Glomerular endothelial cell (primary cell): ENCODE data around the gene AVPR2. TPM values are rescaled to one million over a fixed set of nuclear protein-coding genes. Genes with fewer than 3 reads are reported as not detected.

Experiments
- DNase-seq: peaks from one replicate; pipeline ENCODE4 v3.0.0-alpha.2; 2011; ENCODE audit warnings: low read depth, low spot score; ENCODE audit errors: extremely low read depth
- total RNA-seq: library from RNA; depleted of rRNA; stranded (reverse); fragments of >200 nt; gene quantifications from 2 replicates; pipeline ENCODE4 v1.2.3, GENCODE V29; 2015

The AVPR2 gene
- total RNA-seq, 1 donor from 2014 or later = not detected

DNA sequence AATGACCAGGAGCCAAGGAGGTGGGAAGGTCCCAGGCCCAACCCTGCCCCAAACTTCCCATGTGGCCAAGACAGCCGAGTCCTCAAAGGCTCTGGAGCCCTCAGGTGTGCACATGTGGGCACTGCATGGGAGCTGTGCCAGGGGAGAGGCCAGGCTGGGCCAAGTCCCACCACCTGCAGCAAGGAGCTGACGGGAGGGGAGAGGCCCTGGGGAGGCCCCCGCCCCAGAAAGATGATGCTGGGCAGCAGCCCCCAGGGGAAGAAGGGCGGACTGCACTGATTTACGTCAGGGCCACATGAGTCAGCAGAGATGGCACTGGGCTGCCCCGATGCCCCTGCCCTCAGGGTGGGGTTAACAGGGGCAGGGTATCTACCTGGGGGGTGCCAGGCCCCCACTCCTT lies 19.9 kb upstream of the AVPR2 start:
- no peak for DNase-seq

DNA sequence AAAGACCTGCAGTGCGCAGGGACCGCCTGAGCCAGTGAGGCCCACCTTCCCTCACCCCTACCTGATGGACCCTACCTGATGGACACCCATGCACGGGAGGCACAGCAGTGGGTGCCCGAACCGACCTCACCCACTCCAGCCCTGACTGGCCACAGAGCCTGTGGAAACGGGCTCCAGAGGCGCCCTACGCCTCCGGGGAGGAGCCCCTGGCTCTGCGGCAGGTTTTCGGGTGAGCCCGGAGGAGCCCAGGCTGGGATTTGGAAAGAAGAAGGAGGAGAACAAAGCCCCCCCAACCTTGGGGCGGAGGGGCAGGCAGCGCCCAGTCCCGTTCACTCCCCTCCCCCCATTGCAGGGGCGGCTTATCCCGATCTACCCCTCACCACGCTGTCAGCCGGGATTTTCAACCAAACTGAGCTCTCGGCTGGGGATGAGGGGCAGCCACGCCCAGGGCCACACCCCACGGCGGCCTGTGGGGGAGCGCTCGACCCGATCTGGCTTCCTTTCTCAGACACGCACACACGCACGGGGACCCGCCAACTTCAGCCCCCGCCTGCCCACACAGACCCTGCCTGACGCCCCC lies 19.2 kb upstream of the AVPR2 start:
- DNase-seq = no peak

DNA sequence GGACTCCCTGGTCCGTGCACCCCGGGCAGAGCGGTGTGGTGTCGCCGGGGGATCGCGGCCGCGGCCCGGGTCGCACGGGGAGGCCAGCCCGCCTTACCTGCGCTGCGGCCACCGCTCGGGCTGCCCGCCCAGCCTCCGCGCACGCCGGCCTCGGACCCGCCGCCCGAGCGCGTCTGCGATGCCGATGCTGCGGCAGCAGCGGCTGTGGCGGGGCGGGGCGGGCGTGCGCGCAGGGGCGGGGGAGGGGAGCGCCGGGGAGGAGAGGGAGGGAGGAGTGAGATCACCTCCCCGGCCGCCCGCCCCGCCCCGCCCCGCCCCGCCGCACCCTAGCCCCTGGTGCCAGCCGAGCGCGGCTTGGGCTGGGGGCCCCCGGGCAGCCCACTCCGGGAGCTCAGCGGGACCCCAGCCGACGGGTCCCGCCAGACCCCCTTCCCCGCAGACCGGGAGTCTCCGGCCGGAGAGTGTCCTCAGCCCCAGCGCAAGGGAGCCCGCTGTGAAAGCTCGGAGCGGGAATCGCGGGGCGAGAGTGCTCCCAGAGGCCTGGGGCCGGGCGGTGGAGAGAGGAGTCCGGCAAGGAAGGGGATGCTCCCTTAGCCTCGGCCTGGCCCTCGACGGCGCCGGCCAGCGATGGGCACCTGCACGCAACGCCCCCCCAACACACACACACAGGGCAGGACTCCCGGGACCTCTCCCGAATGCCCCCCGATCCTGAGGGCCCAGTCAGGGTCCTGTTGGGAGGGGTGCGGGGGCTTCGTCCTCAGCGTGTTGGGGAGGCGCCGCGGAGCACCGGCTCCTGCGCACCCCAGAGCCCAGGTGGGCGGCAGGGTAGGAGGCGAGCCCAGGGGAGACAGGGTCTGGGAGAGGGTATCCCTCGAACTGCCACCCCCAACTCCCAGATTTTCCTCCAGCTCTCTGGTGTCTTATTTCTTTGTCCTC lies 18.2 kb upstream of the AVPR2 start, which contains the start of gene L1CAM:
L1CAM (minus strand) TSS at position 206 of the 936 bp plus-strand sequence. CDS start 10,337 bp downstream, outside the sequence.
- DNase-seq = no peak

DNA sequence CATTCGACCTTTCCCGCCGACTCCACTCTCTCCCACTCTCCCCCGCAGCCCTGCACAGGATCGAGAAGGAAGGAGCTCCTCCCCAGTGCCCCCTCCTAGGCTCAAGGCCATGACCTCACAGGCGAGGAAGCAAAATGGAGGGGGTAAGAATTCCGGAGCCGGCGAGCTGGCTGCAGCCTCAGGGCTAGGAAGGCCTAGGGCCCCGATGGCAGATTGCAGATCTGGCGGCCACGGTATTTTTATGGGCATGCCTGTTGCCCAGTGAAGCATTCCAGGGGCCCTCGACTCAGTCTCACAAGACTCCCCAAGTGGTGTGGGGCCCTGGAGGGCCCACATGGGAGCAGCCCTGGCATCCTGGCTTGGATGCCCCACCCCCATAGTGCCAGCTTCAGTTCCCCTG lies 17.6 kb upstream of the AVPR2 start:
- no peak for DNase-seq

DNA sequence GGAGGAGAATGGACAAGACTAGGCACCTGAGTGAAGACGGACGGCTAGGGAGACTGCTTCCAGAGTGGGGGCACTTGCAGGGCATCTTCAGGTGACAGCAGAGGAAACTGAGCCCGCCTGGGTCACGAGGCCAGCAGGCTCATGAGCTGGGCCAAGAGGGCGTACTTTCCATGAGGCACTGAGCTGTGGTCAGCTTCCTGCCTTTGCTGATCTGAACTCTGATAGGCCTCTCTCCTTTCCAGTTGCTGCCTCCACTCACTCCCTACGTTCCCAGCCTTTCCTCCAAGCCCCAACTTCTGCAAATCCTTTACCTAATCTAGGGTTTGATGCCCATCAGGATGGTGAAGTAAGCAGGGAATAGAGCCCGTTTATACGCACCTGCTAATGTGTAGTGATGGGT lies 17.1 kb upstream of the AVPR2 start:
- DNase-seq = no peak

DNA sequence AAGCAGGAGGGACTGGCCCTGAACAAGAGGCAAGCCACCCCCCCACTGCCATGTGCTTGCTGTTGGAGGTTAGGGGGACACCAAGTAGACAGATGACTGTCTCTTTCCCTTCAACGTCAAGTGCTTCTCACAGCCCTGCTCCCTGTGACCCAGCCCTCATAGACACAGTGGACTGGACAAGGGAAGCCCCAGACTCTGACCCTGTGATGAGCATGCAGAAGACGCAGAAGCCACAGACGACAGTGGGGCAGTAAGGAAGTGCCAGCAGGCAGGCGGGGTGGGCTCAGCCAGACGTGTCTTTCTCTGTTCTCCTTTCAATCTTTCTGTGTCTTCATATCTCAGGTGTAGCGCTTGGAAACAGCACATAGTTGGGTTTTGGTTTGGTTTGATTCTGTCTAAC lies 16.1 kb upstream of the AVPR2 start:
- DNase-seq = no peak

DNA sequence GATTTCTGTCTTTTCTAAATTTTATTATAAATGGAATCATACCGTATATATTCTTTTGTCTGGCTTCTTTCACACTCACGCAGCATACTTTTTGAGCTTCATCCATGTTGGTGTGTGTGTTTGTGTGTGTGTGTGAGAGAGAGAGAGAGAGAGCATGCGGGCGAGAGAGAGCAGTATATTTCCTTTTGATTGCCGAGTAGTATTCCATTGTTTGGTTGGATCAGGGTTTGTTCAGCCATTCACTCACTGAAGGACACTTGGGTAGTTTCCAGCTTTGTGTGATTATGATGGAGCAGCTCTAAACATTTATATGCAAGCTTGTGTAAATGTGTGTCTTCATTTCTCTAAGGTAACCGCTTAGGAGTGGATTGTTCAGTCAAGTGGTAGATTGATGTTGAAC lies 15.3 kb upstream of the AVPR2 start:
- DNase-seq = no peak

DNA sequence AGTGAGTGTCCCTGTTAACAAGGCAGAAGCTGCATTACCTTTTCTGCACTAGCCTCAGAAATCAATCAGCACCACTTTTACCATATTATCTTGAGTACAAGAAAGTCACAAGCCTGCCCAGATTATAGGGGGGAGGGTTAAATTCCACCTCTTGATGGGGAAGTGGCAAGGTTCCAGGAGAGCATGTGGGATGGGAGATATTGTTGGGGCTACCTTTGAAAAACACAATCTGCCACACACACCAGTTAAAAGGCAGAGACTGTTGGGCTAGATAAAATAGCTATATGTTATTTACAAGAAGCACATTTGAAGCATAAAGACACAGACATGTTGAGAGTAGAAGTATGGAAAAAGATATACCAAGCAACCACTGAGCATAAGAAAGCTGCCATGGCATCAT lies 6.6 kb upstream of the AVPR2 start:
- DNase-seq = no peak

DNA sequence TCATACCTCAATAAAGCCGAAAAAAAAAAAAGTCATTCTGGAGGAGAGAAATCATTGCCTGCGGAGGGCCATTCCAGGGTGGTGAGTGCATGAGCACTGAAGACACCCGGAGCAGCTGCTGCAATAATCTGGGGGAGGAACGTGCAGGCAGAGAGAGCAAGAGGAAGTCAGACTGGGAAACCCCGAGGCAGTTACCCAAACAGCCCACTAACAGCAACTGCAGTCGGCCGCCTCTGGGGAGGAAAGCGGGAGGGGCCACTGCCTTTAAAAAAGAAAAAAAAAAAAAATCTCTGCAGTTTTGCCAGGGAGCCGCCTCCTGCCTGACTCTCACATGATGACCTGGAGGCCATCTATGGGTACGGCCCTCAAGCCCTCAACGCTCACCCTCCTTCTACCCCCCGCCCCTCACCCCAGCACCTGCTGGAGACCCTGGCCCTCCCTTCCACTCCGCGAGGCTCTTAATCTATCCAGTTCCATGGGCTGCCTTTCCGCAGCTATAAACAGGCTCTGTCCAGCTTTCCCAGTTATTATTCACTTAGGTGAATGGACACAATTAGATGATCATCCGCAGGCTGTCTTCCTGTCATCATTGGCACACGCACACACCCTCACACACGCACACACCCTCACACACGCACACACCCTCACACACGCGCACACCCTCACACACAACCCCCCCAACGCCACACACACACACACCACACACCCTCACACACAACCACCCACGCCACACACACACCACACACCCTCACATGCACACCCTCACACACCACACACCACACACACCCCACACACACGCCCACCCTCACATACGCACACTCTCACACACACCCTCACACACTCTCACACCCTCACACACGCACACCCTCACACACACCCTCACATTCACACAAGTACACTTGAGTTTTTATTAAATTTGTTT lies 3.4 kb upstream of the AVPR2 start:
- no peak for DNase-seq

DNA sequence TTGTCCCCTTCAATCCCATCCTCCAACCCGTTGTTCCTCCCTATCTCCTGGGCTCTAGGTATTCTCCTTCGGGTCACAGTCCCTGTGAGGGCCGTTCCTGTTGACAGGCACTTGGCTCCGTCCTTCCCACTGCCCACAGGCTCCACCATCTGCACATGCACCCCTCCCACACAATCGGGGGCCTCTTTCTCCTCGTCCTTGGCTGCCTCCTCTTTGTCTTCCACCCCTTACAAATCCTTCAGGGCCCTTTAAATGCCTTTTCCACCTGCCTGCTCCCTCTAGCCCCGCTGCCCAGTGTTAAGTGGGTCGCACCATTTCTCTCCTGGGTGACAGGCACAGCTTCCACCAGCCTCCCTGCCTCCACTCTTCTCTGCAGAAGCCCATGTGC lies 2.7 kb upstream of the AVPR2 start:
- no peak for DNase-seq

DNA sequence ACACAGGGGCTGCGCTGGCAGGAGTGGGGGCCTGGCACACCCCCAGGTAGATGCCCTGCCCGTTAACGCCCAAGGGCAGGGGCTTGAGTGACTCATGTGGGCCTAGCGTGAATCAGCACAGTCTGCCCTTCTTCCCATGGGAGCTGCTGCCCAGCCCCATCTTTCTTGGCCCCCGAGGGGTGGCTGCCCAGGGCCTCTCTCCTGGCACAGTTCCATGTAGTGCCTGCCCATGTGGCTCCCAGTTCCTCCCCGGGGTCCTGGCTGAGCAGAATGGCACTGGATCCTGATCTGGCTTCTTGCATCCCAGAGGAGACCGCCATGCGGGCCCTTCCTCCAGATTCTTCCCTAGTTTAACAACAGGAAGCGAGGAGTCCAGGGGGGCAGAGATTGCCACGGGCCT lies 2.1 kb upstream of the AVPR2 start:
- DNase-seq = no peak

DNA sequence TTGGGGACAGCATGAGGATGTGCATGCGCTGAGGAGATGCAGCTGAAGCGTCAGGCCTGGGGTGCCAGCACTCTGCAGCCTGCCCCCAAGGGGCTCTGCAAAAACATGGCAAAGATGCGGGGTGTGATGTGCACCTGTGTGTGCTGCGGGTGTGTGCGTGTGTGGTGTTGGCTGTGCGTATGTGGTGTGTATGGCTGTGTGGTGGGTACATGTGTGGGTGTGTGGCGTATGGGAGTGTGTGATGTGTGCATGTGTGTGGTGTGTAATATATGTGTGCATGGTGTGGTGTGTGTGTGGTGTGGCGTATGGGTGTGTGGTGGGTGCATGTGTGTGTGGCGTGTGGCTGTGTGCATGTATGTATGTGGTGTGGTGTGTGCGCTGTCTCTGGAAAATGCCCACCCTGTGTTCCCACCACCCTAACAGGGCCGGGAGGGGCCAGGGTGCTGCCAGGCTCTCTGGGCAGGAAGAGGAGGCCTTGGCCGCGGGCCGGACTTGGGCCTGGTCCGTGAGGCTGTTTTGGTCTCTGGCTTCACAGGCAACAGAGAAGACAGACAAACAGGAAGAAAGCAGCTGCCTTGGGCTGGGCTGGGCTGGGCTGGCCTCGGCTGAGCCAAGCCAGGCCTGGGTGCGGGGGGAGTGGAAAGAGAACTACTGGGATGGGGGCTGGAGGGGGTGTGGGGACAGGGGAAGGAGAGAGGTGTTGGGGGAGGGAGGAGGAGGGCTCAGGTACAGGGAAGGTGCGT lies 1.1 kb upstream of the AVPR2 start:
- DNase-seq = no peak

DNA sequence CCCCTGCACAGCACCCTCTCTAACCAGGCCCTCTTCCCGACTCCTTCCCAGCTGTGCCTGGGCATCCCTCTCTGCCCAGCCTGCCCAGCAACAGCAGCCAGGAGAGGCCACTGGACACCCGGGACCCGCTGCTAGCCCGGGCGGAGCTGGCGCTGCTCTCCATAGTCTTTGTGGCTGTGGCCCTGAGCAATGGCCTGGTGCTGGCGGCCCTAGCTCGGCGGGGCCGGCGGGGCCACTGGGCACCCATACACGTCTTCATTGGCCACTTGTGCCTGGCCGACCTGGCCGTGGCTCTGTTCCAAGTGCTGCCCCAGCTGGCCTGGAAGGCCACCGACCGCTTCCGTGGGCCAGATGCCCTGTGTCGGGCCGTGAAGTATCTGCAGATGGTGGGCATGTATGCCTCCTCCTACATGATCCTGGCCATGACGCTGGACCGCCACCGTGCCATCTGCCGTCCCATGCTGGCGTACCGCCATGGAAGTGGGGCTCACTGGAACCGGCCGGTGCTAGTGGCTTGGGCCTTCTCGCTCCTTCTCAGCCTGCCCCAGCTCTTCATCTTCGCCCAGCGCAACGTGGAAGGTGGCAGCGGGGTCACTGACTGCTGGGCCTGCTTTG lies 1.1 kb downstream of the AVPR2 start:
- no peak for DNase-seq

DNA sequence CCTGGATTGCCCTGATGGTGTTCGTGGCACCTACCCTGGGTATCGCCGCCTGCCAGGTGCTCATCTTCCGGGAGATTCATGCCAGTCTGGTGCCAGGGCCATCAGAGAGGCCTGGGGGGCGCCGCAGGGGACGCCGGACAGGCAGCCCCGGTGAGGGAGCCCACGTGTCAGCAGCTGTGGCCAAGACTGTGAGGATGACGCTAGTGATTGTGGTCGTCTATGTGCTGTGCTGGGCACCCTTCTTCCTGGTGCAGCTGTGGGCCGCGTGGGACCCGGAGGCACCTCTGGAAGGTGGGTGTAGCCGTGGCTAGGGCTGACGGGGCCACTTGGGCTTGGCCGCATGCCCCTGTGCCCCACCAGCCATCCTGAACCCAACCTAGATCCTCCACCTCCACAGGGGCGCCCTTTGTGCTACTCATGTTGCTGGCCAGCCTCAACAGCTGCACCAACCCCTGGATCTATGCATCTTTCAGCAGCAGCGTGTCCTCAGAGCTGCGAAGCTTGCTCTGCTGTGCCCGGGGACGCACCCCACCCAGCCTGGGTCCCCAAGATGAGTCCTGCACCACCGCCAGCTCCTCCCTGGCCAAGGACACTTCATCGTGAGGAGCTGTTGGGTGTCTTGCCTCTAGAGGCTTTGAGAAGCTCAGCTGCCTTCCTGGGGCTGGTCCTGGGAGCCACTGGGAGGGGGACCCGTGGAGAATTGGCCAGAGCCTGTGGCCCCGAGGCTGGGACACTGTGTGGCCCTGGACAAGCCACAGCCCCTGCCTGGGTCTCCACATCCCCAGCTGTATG lies 1.8 kb downstream of the AVPR2 start:
- no peak for DNase-seq

DNA sequence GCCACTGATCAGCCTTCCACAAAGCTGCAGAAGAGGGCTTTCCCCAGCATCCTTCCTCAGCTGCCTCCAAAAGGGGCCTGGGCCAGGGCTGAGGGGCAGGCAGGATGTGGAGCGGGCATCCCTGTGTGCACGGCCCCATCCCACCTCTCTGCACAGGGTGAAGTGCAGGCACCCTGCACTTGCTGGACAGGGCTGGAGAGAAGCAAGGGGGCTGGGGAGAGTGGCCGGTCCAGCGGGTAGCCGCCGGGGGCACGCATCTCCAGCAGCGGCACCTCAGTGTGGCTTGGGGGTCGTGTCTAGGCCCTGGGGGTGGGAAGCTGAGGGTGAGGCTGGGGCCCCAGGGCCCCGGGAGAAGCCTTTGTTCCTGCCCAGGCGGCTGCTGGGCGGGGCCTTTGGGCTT lies 3.0 kb downstream of the AVPR2 start:
- DNase-seq = no peak

DNA sequence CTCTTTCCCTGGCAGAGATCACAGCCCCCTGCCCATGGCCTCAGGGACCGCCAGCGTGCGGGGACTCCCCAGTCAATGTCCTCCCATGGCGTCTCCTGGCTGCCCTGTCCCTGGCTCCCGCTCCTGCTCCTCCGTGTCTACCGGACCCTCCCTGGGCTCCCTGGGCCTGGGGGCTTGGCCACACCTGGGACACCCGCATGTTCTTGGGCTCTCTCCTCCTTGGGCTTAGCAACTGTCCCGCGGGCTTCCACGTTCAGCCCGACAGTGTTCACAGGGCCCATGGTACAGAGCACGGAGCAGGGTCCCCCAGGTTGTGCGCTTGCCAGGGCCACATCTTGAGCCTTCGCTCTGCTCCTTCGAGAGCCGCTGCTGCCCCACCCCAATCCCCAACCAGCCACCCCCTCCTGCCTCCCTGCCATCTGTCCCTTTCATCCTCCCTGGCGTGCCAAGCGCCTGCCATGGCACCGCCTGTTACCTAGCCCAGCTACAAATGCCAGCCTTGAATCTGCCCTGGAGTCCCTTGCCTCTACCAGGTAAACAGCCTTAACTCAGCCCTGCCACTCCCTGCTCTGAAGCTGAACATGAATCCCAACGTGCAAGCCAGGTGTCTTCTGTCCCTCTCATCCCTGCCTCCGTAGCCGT lies 3.9 kb downstream of the AVPR2 start:
- no peak for DNase-seq

DNA sequence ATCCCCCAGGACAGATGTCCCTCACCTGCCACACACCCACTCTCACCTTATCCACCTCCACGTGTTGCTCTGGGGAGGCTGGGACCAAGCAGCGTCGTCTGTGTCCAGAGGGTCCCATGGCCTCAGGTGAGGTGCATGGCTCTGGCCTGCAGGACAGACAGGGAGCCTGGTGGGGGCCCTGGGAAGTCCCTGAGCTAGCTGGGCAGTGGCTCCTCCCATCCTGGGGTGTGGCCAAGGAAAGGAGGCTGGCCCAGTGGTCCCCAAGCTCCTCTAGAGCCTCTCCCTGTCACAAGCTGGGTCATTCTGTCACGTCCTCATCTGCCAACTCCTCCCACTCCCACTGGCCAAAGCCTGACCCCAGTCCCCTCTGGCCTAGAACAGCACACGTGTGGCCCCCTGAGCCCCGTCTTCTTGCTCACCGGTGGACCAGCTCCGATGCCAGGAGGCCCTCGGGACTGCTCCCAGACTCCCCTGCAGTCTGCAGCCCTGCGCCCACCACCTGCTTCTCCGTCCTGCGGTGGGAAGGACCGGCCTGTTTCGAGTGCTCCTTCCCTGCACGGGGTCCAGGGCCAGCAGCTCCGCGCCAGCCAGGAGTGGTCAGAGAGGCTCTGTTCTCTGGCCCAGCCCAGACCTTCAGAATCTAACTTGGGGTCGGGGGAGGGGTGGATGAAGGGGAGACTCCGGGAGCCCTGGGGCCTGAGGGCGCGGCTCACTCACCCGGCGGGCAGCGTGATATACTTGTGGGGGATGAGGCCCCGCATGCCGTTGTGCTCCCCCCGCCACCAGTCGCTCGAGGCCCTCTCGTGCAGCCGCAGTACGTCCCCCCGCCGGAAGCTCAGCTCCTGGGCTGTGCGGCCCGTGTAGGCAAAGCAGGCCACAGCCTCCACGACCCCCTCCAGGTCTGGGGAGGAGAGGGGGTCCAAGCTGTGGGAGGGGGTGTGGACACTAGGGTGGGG lies 4.8 kb downstream of the AVPR2 start:
- DNase-seq = no peak

DNA sequence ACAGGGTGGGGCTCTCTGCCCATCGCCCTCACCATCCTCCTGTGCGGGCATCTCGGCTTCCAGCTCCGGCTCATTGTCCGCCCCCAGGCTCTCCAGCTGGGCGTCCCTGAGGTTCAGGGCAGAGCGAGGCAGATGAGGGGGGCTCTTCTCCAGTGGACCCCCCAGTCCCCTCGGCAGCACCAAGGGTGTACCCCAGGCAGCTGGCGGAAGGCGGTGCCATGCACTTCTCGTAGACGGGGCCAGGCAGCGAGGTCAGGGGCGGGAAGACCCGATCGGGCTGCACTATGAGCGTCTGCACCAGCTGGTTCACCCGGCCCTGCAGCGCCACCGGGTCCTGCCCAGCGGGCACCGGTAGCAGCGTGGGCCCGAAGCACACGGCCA lies 5.5 kb downstream of the AVPR2 start:
- DNase-seq = no peak
